ENCODE measurements around the gene USP12. TPM values are rescaled to one million over a fixed set of nuclear protein-coding genes. Genes with fewer than 3 reads are reported as not detected.

Gene USP12
- total RNA-seq, 1 donor from 2014 or later = 37.5 TPM

DNA sequence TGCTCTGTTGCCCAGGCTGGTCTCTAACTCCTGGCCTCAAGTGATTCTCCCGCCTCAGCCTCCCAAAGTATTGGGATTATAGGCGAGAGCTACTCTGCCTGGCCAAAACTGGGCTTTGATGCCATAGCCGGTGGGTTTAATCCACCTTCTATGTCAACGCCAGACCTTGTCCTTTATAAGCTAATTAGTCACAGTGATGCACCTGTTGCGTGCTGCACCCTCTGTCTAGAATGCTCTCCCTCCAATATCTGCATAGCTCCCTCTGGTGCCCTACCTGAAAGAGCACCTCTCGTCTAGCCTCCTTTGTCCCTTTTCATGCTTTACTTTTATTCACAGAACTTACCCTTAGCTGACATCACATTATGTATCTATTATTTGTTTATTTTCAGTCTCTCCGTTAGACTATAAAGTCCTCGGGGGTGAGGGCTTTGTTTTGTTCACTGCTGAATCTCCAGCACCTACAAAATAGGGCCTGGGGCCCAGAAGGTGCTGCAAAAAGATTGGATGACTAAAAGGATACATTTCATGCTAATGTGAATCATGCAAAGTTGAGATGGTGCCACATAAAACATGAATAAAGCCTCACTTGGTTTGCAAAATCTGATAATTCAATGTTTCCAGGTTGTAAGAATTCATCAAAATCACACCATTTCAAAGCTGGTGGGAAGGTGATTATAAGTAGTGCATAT lies 148.1 kb downstream of the USP12 start:
- TF ChIP-seq, protein P1, sequence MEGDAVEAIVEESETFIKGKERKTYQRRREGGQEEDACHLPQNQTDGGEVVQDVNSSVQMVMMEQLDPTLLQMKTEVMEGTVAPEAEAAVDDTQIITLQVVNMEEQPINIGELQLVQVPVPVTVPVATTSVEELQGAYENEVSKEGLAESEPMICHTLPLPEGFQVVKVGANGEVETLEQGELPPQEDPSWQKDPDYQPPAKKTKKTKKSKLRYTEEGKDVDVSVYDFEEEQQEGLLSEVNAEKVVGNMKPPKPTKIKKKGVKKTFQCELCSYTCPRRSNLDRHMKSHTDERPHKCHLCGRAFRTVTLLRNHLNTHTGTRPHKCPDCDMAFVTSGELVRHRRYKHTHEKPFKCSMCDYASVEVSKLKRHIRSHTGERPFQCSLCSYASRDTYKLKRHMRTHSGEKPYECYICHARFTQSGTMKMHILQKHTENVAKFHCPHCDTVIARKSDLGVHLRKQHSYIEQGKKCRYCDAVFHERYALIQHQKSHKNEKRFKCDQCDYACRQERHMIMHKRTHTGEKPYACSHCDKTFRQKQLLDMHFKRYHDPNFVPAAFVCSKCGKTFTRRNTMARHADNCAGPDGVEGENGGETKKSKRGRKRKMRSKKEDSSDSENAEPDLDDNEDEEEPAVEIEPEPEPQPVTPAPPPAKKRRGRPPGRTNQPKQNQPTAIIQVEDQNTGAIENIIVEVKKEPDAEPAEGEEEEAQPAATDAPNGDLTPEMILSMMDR (IDR thresholded peaks at IDR 0.05) = no peak
- ATAC-seq (no peak), DNase-seq (no peak)
- Histone ChIP-seq H3K27me3 (no peaks in the 10 kb centered on the region), H3K9me3 (no peaks in the 10 kb centered on the region), H3K27ac (peak overlapping the region; percentile 32), H3K36me3 (no peaks in the 10 kb centered on the region), H3K4me1 (peaks cover 6% of the 10 kb centered on the region), H3K4me3 (no peak overlapping the region)
- intact Hi-C loops (cut with DNase I) = no loop called here

DNA sequence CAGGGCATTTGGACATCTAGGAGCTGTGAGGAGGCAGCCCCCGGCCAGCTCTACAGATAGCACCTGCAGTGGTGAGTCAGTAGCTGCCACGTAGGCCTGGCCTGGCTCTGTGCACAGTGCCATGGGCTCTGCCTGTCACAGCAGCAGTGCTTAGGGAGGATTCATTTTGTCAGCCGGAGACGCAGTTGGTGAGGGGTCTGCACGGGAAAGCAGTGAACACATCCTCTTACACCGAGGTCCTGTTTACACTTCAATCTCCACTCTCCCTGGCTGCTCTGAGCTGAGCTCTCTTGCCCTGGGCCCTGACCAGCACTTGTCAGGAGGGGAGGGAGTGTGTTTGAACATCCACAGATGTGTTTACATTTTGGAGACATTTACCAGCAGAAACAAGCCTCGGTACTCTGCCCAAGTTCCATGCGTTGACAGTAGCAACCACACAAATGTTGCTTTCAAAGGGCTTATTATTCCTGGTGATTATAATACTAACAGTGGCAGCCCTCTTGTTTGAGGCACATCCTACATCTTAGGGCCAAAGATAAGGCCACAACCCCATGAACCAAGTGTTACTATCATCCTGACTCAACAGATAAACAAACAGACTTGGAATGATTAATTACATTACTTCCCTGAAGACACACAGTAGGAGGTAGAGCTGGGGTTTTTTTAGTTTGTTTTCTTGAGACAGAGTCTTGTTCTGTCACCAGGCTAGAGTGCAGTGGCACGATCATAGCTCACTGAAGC lies 148.9 kb downstream of the USP12 start:
- Histone ChIP-seq H3K4me3 (no peak overlapping the region), H3K9me3 (no peaks in the 10 kb centered on the region), H3K4me1 (peaks cover 6% of the 10 kb centered on the region), H3K27ac (peak overlapping the region; percentile 60), H3K27me3 (no peaks in the 10 kb centered on the region), H3K36me3 (no peaks in the 10 kb centered on the region)
- TF ChIP-seq, protein P1 (IDR thresholded peaks at IDR 0.05) = no peak
- intact Hi-C loops (cut with DNase I) = no loop called here
- DNase-seq = no peak
- peak; percentile 71 for ATAC-seq

DNA sequence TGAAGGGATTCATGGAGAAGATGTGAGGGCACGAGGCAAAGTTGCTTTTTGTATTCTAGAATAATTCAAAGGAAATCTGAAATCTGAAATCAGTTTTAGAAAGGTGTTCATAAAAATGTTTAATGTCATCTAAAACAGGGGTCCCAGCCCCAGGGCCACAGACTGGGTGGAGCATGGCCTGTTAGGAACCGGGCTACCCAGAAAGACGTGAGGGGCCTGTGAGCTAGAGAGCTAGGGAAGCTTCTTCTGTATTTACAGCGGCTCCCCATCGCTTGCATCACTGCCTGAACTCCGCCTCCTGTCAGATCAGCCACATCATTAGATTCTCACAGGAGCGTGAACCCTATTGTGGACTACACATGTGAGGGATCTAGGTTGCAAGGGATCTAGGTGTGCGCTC lies 151.2 kb downstream of the USP12 start:
- Histone ChIP-seq H3K9me3 (no peaks in the 10 kb centered on the region), H3K27me3 (no peaks in the 10 kb centered on the region), H3K4me3 (no peak overlapping the region), H3K27ac (no peak overlapping the region), H3K4me1 (peaks cover 6% of the 10 kb centered on the region), H3K36me3 (no peaks in the 10 kb centered on the region)
- intact Hi-C loops (cut with DNase I) = no loop called here
- DNase-seq = no peak
- TF ChIP-seq, protein P1 (IDR thresholded peaks at IDR 0.05) = no peak
- ATAC-seq = no peak

DNA sequence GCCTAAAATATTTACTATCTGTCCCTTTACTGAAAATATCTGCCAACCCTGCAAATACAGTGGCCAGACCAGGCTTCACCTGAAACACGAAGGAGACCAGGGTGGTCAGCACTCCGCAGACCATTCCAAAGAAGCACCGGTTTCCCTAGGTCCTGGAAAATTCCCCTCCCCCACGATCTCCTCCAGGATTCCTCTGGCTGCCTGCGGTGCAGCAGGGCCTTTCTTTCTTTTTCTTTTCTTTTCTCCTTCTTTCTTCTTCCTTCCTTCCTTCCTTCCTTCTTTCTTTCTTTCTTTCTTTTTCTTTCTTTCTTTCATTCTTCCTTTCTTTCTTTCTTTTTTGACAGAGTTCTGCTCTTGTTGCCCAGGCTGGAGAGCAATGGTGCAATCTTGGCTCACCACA lies 152.7 kb downstream of the USP12 start:
- no peaks in the 10 kb centered on the region for H3K36me3 ChIP-seq
- ATAC-seq (no peak), DNase-seq (no peak)
- intact Hi-C loops (cut with DNase I) = no loop called here
- H3K27ac ChIP-seq = peak overlapping the region; percentile 47
- no peaks in the 10 kb centered on the region for H3K27me3 ChIP-seq
- no peaks in the 10 kb centered on the region for H3K9me3 ChIP-seq
- H3K4me1 ChIP-seq = peaks cover 6% of the 10 kb centered on the region
- TF ChIP-seq, protein P1 (IDR thresholded peaks at IDR 0.05) = no peak
- H3K4me3 ChIP-seq = no peak overlapping the region

DNA sequence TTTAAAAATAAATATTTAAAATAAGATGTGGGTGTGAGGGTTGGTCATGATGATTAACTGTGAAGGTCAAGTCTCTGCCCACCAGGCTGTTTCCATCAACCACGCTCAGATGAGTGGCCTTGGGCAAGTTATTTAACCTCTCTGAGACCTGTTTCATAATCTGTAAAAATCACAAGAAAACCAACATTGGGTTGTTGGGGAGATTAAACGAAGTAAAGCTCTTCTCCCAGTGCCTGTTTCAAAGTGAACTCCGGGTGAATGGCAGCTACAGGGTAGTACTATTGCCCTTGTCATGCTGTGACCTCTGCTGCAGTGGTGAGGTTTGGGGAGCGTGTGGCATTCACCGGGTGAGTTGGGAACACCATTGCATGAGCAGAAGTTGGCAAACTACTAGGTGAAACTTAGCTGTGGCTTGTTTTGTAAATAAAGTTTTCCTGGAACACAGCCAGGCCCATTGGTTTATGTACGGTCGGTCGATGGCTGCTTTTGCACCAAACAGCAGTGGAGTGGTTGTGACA lies 153.2 kb downstream of the USP12 start:
- intact Hi-C loops (cut with DNase I) = no loop called here
- no peaks in the 10 kb centered on the region for H3K27me3 ChIP-seq
- H3K27ac ChIP-seq = peak overlapping the region; percentile 47
- H3K9me3 ChIP-seq = no peaks in the 10 kb centered on the region
- H3K4me3 ChIP-seq = no peak overlapping the region
- H3K36me3 ChIP-seq = no peaks in the 10 kb centered on the region
- TF ChIP-seq, protein P1 (IDR thresholded peaks at IDR 0.05) = no peak
- peaks cover 6% of the 10 kb centered on the region for H3K4me1 ChIP-seq
- no peak for DNase-seq
- ATAC-seq = peak; percentile 20
